HCT116 (cell line): ENCODE measurements around the gene KCNMB2.

ENCODE experiments used
- EGR1 ChIP-seq: IDR thresholded peaks from 2 replicates; pipeline ENCODE4 v1.6.1; 2012; ENCODE audit warnings: low read depth
- MAX ChIP-seq: IDR thresholded peaks from 2 replicates; pipeline ENCODE4 v1.6.1; 2012
- POLR2A ChIP-seq: IDR thresholded peaks from 2 replicates; pipeline ENCODE4 v1.7.0; 2011; ENCODE audit warnings: borderline replicate concordance; ENCODE audit not compliant: insufficient read depth, insufficient read length; ENCODE audit errors: extremely low read depth
- TF ChIP-seq, protein P1 (sequence below), 3 experiments: fragments of 200-600 bp in 1 of 3; sonication (generic) in 1 of 3; IDR thresholded peaks in 2 of 3; conservative IDR thresholded peaks in 1 of 3; 2 replicates each; pipeline ENCODE4 v1.5.1; 2012 to 2017; ENCODE audit warnings: low read depth in 2 of 3, low read length in 2 of 3, antibody characterized with exemption in 1 of 3, borderline replicate concordance in 1 of 3, control low read depth in 1 of 3, mild to moderate bottlenecking in 1 of 3, mixed read lengths in 1 of 3, mixed run types in 1 of 3, moderate library complexity in 1 of 3; ENCODE audit not compliant: insufficient read depth in 1 of 3

- TF ChIP-seq POLR2A: no peak
- no peak for TF ChIP-seq EGR1
- TF ChIP-seq MAX: no peak
- TF ChIP-seq, protein P1, sequence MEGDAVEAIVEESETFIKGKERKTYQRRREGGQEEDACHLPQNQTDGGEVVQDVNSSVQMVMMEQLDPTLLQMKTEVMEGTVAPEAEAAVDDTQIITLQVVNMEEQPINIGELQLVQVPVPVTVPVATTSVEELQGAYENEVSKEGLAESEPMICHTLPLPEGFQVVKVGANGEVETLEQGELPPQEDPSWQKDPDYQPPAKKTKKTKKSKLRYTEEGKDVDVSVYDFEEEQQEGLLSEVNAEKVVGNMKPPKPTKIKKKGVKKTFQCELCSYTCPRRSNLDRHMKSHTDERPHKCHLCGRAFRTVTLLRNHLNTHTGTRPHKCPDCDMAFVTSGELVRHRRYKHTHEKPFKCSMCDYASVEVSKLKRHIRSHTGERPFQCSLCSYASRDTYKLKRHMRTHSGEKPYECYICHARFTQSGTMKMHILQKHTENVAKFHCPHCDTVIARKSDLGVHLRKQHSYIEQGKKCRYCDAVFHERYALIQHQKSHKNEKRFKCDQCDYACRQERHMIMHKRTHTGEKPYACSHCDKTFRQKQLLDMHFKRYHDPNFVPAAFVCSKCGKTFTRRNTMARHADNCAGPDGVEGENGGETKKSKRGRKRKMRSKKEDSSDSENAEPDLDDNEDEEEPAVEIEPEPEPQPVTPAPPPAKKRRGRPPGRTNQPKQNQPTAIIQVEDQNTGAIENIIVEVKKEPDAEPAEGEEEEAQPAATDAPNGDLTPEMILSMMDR (IDR thresholded peaks at IDR 0.05 in 2 of 3, conservative IDR thresholded peaks at IDR 0.05 in 1 of 3; ENCODE audit: borderline replicate concordance in 1 of 3, insufficient read depth in 1 of 3, low read depth in 2 of 3, low read length in 2 of 3): no peak
Measured at GRCh38 chr3:178806651-178807050, 270.4 kb downstream of the KCNMB2 start.
